GM23338 (cell line): ENCODE results near the gene ILKAP. TPM values are rescaled to one million over a fixed set of nuclear protein-coding genes. Genes with fewer than 3 reads are reported as not detected.

Experiments
- ATAC-seq: fragments of 200-7000 bp; cut with Tn5 transposase; 3 replicates; pipeline ENCODE4 v1.9.1; 2020
- DNase-seq: peaks from one replicate; pipeline ENCODE4 v3.0.0-alpha.2; 2015; ENCODE audit warnings: low spot score
- H2AFZ ChIP-seq: fragments of 200-600 bp; sonication (generic); 2 replicates; pipeline ENCODE4 v1.8.0; 2016; ENCODE audit warnings: antibody characterized with exemption, mild to moderate bottlenecking, moderate library complexity
- H3F3A ChIP-seq: fragments of 200-600 bp; sonication (generic); replicated peaks from 2 replicates; pipeline ENCODE4 v1.8.0; 2017; ENCODE audit warnings: antibody characterized with exemption, mixed run types, low read depth
- H3K27ac ChIP-seq: fragments of 200-600 bp; sonication (generic); 2 replicates; pipeline ENCODE4 v1.6.1; 2016; ENCODE audit warnings: low read depth
- H3K27me3 ChIP-seq: fragments of 200-600 bp; sonication (generic); 2 replicates; pipeline ENCODE4 v1.8.0; 2016; ENCODE audit warnings: mild to moderate bottlenecking, mixed run types, moderate library complexity; ENCODE audit not compliant: insufficient read depth
- H3K36me3 ChIP-seq: fragments of 200-600 bp; sonication (generic); 2 replicates; pipeline ENCODE4 v1.8.0; 2016; ENCODE audit warnings: mild to moderate bottlenecking; ENCODE audit not compliant: insufficient read depth
- H3K4me1 ChIP-seq: fragments of 200-600 bp; sonication (generic); 2 replicates; pipeline ENCODE4 v1.8.0; 2016; ENCODE audit warnings: mild to moderate bottlenecking, moderate library complexity; ENCODE audit not compliant: insufficient read depth
- H3K4me2 ChIP-seq: fragments of 200-600 bp; sonication (generic); 2 replicates; pipeline ENCODE4 v1.7.1; 2017; ENCODE audit warnings: mixed run types
- H3K4me3 ChIP-seq: fragments of 200-600 bp; sonication (generic); 2 replicates; pipeline ENCODE4 v1.6.1; 2016; ENCODE audit warnings: mixed run types
- H3K79me2 ChIP-seq: fragments of 200-600 bp; sonication (generic); replicated peaks from 2 replicates; pipeline ENCODE4 v1.8.0; 2017; ENCODE audit warnings: mild to moderate bottlenecking; ENCODE audit not compliant: insufficient read depth
- H3K9me2 ChIP-seq: fragments of 200-600 bp; sonication (generic); 2 replicates; pipeline ENCODE4 v1.8.0; 2017; ENCODE audit not compliant: insufficient read depth
- H4K20me1 ChIP-seq: fragments of 200-600 bp; sonication (generic); replicated peaks from 2 replicates; pipeline ENCODE4 v1.8.0; 2017; ENCODE audit warnings: mild to moderate bottlenecking; ENCODE audit not compliant: insufficient read depth
- H3K27ac Mint-ChIP-seq: 2 replicates; pipeline ENCODE4 v1.8.0; 2020; ENCODE audit warnings: inconsistent platforms, mild to moderate bottlenecking, moderate library complexity, mixed read lengths
- H3K27me3 Mint-ChIP-seq: 3 replicates; pipeline ENCODE4 v1.8.0; 2022; ENCODE audit warnings: low read depth, mild to moderate bottlenecking, moderate library complexity, mixed read lengths, inconsistent platforms; ENCODE audit not compliant: insufficient read depth, poor library complexity
- H3K36me3 Mint-ChIP-seq: 3 replicates; pipeline ENCODE4 v1.8.0; 2021; ENCODE audit warnings: low read depth, mild to moderate bottlenecking, inconsistent platforms, moderate library complexity, mixed read lengths
- H3K4me1 Mint-ChIP-seq: 3 replicates; pipeline ENCODE4 v1.8.0; 2020; ENCODE audit warnings: mild to moderate bottlenecking, inconsistent platforms, mixed read lengths
- H3K4me3 Mint-ChIP-seq: 3 replicates; pipeline ENCODE4 v1.8.0; 2021; ENCODE audit warnings: moderate library complexity, mild to moderate bottlenecking, inconsistent platforms, mixed read lengths
- H3K9me3 Mint-ChIP-seq: 3 replicates; pipeline ENCODE4 v1.8.0; 2020; ENCODE audit warnings: moderate library complexity, mild to moderate bottlenecking, inconsistent platforms, mixed read lengths
- CREB1 ChIP-seq: fragments of 250-450 bp; sonication (Bioruptor Pico); IDR thresholded peaks from 2 replicates; pipeline ENCODE4 v1.5.0; 2020; ENCODE audit warnings: low read depth, mild to moderate bottlenecking, moderate library complexity
- ETS1 ChIP-seq: IDR thresholded peaks from 2 replicates; pipeline ENCODE4 v1.6.1; 2016; ENCODE audit warnings: antibody characterized with exemption
- EZH2 ChIP-seq: fragments of 200-600 bp; sonication (generic); IDR thresholded peaks from one replicate; pipeline ENCODE4 v1.8.0; 2017; ENCODE audit warnings: antibody characterized with exemption, mild to moderate bottlenecking, low read depth; ENCODE audit not compliant: unreplicated experiment
- EZH2phosphoT487 ChIP-seq: fragments of 200-600 bp; sonication (generic); IDR thresholded peaks from one replicate; pipeline ENCODE4 v1.8.1; 2018; ENCODE audit warnings: antibody characterized with exemption; ENCODE audit not compliant: unreplicated experiment
- JUNB ChIP-seq: IDR thresholded peaks from one replicate; pipeline ENCODE4 v1.6.1; 2016; ENCODE audit warnings: antibody characterized with exemption; ENCODE audit not compliant: unreplicated experiment
- NANOG ChIP-seq: IDR thresholded peaks from 2 replicates; pipeline ENCODE4 v1.6.1; 2016; ENCODE audit warnings: antibody characterized with exemption, borderline replicate concordance
- POLR2AphosphoS5 ChIP-seq: IDR thresholded peaks from 2 replicates; pipeline ENCODE4 v1.6.1; 2016; ENCODE audit warnings: antibody characterized with exemption, low read depth
- STAT1 ChIP-seq: IDR thresholded peaks from one replicate; pipeline ENCODE4 v1.6.1; 2016; ENCODE audit warnings: antibody characterized with exemption; ENCODE audit not compliant: unreplicated experiment
- ZNF114 ChIP-seq: fragments of 250-450 bp; sonication (Bioruptor Pico); IDR thresholded peaks from 2 replicates; pipeline ENCODE4 v1.5.0; 2020; ENCODE audit warnings: mild to moderate bottlenecking, moderate library complexity
- ZNF331 ChIP-seq: fragments of 250-450 bp; sonication (Bioruptor Pico); IDR thresholded peaks from 2 replicates; pipeline ENCODE4 v1.5.0; 2020; ENCODE audit warnings: low read depth, mild to moderate bottlenecking, moderate library complexity
- polyA plus RNA-seq: library from polyadenylated mRNA; unstranded; fragments of >200 nt; fragmentation: Nextera tagmentation; extraction: Ambion mirVana; gene quantifications from 2 replicates; pipeline ENCODE4 v1.2.1, GENCODE V29; 2016
- total RNA-seq: library from RNA; depleted of rRNA; stranded (reverse); fragments of >200 nt; shearing (Covaris generic); gene quantifications from 2 replicates; pipeline ENCODE4 v1.2.3, GENCODE V29; 2014
- TF ChIP-seq, protein P1 (sequence below), 2 experiments: fragments of 200-600 bp in 1 of 2; sonication (generic) in 1 of 2; conservative IDR thresholded peaks; 2 replicates each; pipeline versions ENCODE4 v1.5.1 to v1.6.1; 2016 to 2017; ENCODE audit warnings: antibody characterized with exemption in 2 of 2, low read depth in 2 of 2, mild to moderate bottlenecking in 2 of 2, moderate library complexity in 1 of 2
- TF ChIP-seq, protein P2 (sequence below): IDR thresholded peaks from one replicate; pipeline ENCODE4 v1.6.1; 2018; ENCODE audit warnings: antibody characterized with exemption; ENCODE audit not compliant: unreplicated experiment
- TF ChIP-seq, protein P3 (sequence below): fragments of 250-450 bp; sonication (Bioruptor Pico); IDR thresholded peaks from 2 replicates; pipeline ENCODE4 v1.5.0; 2020; ENCODE audit warnings: mild to moderate bottlenecking, moderate library complexity

ILKAP gene
- total and polyA plus RNA-seq, 2 experiments from 2014 or later: 17.0 to 35.9 TPM

DNA sequence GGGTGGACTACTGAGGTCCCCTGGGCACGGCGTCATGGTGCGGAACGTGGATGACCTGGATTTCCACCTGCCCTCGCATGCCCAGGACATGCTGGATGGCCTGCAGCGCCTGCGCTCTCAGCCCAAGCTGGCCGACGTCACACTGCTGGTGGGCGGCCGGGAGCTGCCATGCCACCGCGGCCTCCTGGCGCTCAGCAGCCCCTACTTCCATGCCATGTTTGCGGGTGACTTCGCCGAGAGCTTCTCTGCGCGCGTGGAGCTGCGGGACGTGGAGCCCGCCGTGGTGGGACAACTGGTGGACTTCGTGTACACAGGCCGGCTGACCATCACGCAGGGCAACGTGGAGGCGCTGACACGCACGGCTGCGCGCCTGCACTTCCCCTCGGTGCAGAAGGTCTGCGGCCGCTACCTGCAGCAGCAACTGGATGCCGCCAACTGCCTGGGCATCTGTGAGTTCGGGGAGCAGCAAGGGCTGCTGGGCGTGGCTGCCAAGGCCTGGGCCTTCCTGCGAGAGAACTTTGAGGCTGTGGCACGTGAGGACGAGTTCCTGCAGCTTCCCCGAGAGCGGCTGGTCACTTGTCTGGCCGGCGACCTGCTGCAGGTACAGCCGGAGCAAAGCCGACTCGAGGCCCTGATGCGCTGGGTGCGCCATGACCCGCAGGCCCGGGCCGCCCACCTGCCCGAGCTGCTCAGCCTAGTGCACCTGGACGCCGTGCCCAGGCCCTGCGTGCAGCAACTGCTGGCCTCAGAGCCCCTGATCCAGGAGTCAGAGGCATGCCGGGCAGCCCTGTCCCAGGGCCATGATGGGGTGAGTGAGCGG is 62.6 kb downstream of the ILKAP start:
- H3K27ac Mint-ChIP-seq: no peak overlapping the region
- ATAC-seq (no peak), DNase-seq (no peak)
- Histone ChIP-seq H3K27ac (no peak overlapping the region), H3K27me3 (no peaks in the 10 kb centered on the region), H3K79me2 (no peaks in the 10 kb centered on the region), H3K4me1 (no peaks in the 10 kb centered on the region), H3K4me3 (no peak overlapping the region), H3K36me3 (no peaks in the 10 kb centered on the region), H3K4me2 (no peak overlapping the region), H4K20me1 (no peaks in the 10 kb centered on the region), H2AFZ (no peak overlapping the region), H3K9me2 (no peaks in the 10 kb centered on the region), H3F3A (no peaks in the 10 kb centered on the region)
- H3K4me3 Mint-ChIP-seq: no peak overlapping the region
- H3K27me3 Mint-ChIP-seq: peaks cover 5% of the 10 kb centered on the region
- no peaks in the 10 kb centered on the region for H3K9me3 Mint-ChIP-seq
- no peak for TF ChIP-seq CREB1
- TF ChIP-seq, protein P1, sequence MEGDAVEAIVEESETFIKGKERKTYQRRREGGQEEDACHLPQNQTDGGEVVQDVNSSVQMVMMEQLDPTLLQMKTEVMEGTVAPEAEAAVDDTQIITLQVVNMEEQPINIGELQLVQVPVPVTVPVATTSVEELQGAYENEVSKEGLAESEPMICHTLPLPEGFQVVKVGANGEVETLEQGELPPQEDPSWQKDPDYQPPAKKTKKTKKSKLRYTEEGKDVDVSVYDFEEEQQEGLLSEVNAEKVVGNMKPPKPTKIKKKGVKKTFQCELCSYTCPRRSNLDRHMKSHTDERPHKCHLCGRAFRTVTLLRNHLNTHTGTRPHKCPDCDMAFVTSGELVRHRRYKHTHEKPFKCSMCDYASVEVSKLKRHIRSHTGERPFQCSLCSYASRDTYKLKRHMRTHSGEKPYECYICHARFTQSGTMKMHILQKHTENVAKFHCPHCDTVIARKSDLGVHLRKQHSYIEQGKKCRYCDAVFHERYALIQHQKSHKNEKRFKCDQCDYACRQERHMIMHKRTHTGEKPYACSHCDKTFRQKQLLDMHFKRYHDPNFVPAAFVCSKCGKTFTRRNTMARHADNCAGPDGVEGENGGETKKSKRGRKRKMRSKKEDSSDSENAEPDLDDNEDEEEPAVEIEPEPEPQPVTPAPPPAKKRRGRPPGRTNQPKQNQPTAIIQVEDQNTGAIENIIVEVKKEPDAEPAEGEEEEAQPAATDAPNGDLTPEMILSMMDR (conservative IDR thresholded peaks at IDR 0.05; ENCODE audit: low read depth in 2 of 2): no peak
- TF ChIP-seq, protein P2, sequence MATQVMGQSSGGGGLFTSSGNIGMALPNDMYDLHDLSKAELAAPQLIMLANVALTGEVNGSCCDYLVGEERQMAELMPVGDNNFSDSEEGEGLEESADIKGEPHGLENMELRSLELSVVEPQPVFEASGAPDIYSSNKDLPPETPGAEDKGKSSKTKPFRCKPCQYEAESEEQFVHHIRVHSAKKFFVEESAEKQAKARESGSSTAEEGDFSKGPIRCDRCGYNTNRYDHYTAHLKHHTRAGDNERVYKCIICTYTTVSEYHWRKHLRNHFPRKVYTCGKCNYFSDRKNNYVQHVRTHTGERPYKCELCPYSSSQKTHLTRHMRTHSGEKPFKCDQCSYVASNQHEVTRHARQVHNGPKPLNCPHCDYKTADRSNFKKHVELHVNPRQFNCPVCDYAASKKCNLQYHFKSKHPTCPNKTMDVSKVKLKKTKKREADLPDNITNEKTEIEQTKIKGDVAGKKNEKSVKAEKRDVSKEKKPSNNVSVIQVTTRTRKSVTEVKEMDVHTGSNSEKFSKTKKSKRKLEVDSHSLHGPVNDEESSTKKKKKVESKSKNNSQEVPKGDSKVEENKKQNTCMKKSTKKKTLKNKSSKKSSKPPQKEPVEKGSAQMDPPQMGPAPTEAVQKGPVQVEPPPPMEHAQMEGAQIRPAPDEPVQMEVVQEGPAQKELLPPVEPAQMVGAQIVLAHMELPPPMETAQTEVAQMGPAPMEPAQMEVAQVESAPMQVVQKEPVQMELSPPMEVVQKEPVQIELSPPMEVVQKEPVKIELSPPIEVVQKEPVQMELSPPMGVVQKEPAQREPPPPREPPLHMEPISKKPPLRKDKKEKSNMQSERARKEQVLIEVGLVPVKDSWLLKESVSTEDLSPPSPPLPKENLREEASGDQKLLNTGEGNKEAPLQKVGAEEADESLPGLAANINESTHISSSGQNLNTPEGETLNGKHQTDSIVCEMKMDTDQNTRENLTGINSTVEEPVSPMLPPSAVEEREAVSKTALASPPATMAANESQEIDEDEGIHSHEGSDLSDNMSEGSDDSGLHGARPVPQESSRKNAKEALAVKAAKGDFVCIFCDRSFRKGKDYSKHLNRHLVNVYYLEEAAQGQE: no peak
- TF ChIP-seq, protein P3, sequence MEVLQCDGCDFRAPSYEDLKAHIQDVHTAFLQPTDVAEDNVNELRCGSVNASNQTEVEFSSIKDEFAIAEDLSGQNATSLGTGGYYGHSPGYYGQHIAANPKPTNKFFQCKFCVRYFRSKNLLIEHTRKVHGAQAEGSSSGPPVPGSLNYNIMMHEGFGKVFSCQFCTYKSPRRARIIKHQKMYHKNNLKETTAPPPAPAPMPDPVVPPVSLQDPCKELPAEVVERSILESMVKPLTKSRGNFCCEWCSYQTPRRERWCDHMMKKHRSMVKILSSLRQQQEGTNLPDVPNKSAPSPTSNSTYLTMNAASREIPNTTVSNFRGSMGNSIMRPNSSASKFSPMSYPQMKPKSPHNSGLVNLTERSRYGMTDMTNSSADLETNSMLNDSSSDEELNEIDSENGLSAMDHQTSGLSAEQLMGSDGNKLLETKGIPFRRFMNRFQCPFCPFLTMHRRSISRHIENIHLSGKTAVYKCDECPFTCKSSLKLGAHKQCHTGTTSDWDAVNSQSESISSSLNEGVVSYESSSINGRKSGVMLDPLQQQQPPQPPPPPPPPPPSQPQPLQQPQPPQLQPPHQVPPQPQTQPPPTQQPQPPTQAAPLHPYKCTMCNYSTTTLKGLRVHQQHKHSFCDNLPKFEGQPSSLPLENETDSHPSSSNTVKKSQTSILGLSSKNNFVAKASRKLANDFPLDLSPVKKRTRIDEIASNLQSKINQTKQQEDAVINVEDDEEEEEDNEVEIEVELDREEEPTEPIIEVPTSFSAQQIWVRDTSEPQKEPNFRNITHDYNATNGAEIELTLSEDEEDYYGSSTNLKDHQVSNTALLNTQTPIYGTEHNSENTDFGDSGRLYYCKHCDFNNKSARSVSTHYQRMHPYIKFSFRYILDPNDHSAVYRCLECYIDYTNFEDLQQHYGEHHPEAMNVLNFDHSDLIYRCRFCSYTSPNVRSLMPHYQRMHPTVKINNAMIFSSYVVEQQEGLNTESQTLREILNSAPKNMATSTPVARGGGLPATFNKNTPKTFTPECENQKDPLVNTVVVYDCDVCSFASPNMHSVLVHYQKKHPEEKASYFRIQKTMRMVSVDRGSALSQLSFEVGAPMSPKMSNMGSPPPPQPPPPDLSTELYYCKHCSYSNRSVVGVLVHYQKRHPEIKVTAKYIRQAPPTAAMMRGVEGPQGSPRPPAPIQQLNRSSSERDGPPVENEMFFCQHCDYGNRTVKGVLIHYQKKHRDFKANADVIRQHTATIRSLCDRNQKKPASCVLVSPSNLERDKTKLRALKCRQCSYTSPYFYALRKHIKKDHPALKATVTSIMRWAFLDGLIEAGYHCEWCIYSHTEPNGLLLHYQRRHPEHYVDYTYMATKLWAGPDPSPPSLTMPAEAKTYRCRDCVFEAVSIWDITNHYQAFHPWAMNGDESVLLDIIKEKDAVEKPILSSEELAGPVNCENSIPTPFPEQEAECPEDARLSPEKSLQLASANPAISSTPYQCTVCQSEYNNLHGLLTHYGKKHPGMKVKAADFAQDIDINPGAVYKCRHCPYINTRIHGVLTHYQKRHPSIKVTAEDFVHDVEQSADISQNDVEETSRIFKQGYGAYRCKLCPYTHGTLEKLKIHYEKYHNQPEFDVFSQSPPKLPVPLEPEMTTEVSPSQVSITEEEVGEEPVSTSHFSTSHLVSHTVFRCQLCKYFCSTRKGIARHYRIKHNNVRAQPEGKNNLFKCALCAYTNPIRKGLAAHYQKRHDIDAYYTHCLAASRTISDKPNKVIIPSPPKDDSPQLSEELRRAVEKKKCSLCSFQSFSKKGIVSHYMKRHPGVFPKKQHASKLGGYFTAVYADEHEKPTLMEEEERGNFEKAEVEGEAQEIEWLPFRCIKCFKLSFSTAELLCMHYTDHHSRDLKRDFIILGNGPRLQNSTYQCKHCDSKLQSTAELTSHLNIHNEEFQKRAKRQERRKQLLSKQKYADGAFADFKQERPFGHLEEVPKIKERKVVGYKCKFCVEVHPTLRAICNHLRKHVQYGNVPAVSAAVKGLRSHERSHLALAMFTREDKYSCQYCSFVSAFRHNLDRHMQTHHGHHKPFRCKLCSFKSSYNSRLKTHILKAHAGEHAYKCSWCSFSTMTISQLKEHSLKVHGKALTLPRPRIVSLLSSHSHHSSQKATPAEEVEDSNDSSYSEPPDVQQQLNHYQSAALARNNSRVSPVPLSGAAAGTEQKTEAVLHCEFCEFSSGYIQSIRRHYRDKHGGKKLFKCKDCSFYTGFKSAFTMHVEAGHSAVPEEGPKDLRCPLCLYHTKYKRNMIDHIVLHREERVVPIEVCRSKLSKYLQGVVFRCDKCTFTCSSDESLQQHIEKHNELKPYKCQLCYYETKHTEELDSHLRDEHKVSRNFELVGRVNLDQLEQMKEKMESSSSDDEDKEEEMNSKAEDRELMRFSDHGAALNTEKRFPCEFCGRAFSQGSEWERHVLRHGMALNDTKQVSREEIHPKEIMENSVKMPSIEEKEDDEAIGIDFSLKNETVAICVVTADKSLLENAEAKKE: no peak
- no peak for TF ChIP-seq ZNF114 (CRISPR knock-in tag)
- no peak for TF ChIP-seq STAT1
- TF ChIP-seq NANOG: no peak
- TF ChIP-seq ETS1: no peak
- no peak for TF ChIP-seq ZNF331 (CRISPR knock-in tag)
- no peak for TF ChIP-seq JUNB
- no peak for TF ChIP-seq EZH2phosphoT487
- TF ChIP-seq POLR2AphosphoS5: no peak
- TF ChIP-seq EZH2: no peak
- H3K4me1 Mint-ChIP-seq: no peaks in the 10 kb centered on the region; the same call in 2 of the 3 replicates
- no peaks in the 10 kb centered on the region for H3K36me3 Mint-ChIP-seq
